Measurements from ENCODE around the gene FOXK2.

DNA sequence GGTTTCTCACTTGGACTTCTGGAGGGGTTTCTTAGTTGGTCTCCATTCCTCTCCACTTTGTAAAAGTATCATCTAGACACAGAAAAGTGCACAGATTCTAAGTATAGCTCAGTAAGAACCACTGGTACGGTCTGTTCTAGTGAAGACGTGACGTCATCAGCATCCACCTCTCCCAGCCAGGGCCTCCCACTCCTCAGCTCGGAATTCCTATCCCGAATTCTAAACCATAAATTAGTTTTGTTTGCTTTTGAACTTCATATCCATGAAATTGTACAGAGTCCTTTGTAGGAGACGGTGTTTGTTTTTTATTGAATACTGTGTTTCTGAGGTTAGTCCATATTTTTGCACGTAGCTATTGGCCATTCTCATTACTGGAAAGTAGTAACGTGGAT is 25.5 kb downstream of the FOXK2 start:
- TF ChIP-seq POLR2AphosphoS5 (IDR thresholded peaks at IDR 0.05), result peak in 1 of 2 donors; percentile 28
- TF ChIP-seq CTCF (IDR thresholded peaks at IDR 0.05), result no peak
- TF ChIP-seq EP300 (IDR thresholded peaks at IDR 0.05), result no peak
- TF ChIP-seq POLR2A (IDR thresholded peaks at IDR 0.05; ENCODE audit: low read depth), result no peak

Measured in esophagus muscularis mucosa (tissue), 4 donors.